Adrenal gland (tissue), 12 donors: ENCODE data around the gene ANKRD28. TPM values are rescaled to one million over a fixed set of nuclear protein-coding genes. Genes with fewer than 3 reads are reported as not detected.

Experiments used
- DNase-seq, 7 donors: peaks; one replicate each; pipeline ENCODE4 v3.0.0-alpha.2; 2019 to 2020
- H3K27ac ChIP-seq, 5 donors: fragments of 200-600 bp; sonication (generic) in 4 of 5; 1 replicate in 3 of 5; 2 replicates in 2 of 5; pipeline versions ENCODE4 v1.5.1 to v1.8.0; 2016 to 2020; ENCODE audit warnings: mild to moderate bottlenecking in 1 of 5
- H3K27me3 ChIP-seq: fragments of 200-600 bp; 2 replicates; pipeline ENCODE4 v1.8.0; 2021
- H3K36me3 ChIP-seq, 2 donors: fragments of 200-600 bp; replicated peaks in 1 of 2; 1 replicate in 1 of 2; 2 replicates in 1 of 2; pipeline versions ENCODE4 v1.5.1 to v1.8.0; 2018 to 2022
- H3K4me1 ChIP-seq, 2 donors: fragments of 200-600 bp; replicated peaks in 1 of 2; 1 replicate in 1 of 2; 2 replicates in 1 of 2; pipeline versions ENCODE4 v1.5.1 to v1.8.0; 2018 to 2021
- H3K4me3 ChIP-seq, 4 donors: fragments of 200-600 bp; sonication (generic) in 3 of 4; one replicate each; pipeline ENCODE4 v1.5.1; 2016 to 2018
- H3K9me3 ChIP-seq, 3 donors: fragments of 200-600 bp; sonication (generic) in 1 of 3; replicated peaks in 1 of 3; 1 replicate in 2 of 3; 2 replicates in 1 of 3; pipeline versions ENCODE4 v1.5.1 to v1.8.0; 2016 to 2021
- CTCF ChIP-seq, 6 experiments: fragments of 450-650 bp in 4 of 6; fragments of 200-600 bp in 2 of 6; sonication (generic) in 1 of 6; IDR thresholded peaks; 1 replicate in 5 of 6; 2 replicates in 1 of 6; pipeline versions ENCODE4 v1.5.1 to v1.8.0; 2016 to 2021; ENCODE audit warnings: antibody characterized with exemption in 6 of 6, mild to moderate bottlenecking in 2 of 6, moderate library complexity in 1 of 6
- POLR2A ChIP-seq, 2 donors: fragments of 450-650 bp; IDR thresholded peaks; one replicate each; pipeline ENCODE4 v1.6.1; 2017; ENCODE audit warnings: antibody characterized with exemption in 2 of 2, mild to moderate bottlenecking in 2 of 2, moderate library complexity in 1 of 2
- WGBS, 4 donors: extraction: QIAGEN DNeasy Blood & Tissue Kit in 2 of 4; methylation state at CpG; one replicate each; pipeline versions ENCODE4 v1.1.5 to v1.1.7; 2013 to 2017; 5-methylcytosine and 5-hydroxymethylcytosine counted together
- intact Hi-C, 2 donors: fragments of 100-400 bp; cut with DNase I; formaldehyde crosslinking; loops; one replicate each; pipeline versions ENCODE4 v1.14.1 to v1.15.0; 2022 to 2023
- polyA plus RNA-seq, 3 donors: library from polyadenylated mRNA; stranded (reverse); fragments of 200-250 nt in 2 of 3; fragments of 350-450 nt in 1 of 3; fragmentation: Illumina TruSeq in 1 of 3; extraction: RNeasy Lipid Tissue Mini Kit (QIAGEN cat#74804) in 1 of 3; gene quantifications; one replicate each; pipeline ENCODE4 v1.2.3, GENCODE V29; 2013 to 2014
- total RNA-seq, 9 donors: library from RNA; depleted of rRNA in 4 of 9; stranded (reverse); fragments of >200 nt in 4 of 9; fragments of 120-200 nt in 1 of 9; fragmentation: NEBNext Ultra II Directional in 1 of 9; extraction: Animal tissue kit (Norgen Biotek cat#: 25700) in 1 of 9; gene quantifications; one replicate each; pipeline versions ENCODE4 v1.1.0 to v1.2.4, GENCODE V29; 2013 to 2023
- donor health status: healthy with polysubstance abuse.
- donor health status: Bipolar disorder and iron deficiency.
- donor health status: DM: yes; HTN: yes; CAD: no.
- donor health status: DM: no; HTN: no; CAD: no.
- donor health status: DM: no; HTN: no; CAD: no.
- donor health status: DM: yes; HTN: yes; CAD: no.

The ANKRD28 gene
- total and polyA plus RNA-seq, 12 donors = 11.0 to 71.7 (median 34.5) TPM

DNA sequence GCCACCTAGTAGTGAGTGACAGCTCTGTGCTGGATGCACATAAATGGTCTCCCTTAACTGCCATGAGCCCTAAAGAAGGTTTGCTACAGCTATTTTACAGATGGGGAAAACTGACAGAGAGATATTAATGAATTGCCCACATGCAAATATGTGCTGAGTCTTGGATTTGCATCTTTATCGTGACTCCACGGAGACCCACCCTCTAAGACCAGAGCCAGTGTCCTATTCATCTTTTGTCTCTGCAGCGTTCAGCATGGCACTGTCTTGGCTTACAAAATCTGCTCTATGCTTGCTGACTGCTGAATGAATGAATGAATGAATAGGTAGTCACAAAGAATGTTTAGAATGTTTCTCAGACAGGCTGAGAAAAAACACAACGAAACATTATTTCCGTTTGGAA lies 147.9 kb downstream of the ANKRD28 start:
- Histone ChIP-seq H3K27me3 (no peaks in the 10 kb centered on the region), H3K9me3 (no peaks in the 10 kb centered on the region), H3K27ac (no peak overlapping the region), H3K4me1 (peaks cover 18 to 29% of the 10 kb centered on the region in 2 donors), H3K36me3 (no peaks in the 10 kb centered on the region), H3K4me3 (no peak overlapping the region)
- WGBS, 4 donors = 88 to 95% (median 93%) methylated on average over 5 of the region's 5 CpGs
- DNase-seq = no peak
- TF ChIP-seq CTCF (IDR thresholded peaks at IDR 0.05) (no peak), POLR2A (IDR thresholded peaks at IDR 0.05) (no peak)
- intact Hi-C loops = no loop called here

DNA sequence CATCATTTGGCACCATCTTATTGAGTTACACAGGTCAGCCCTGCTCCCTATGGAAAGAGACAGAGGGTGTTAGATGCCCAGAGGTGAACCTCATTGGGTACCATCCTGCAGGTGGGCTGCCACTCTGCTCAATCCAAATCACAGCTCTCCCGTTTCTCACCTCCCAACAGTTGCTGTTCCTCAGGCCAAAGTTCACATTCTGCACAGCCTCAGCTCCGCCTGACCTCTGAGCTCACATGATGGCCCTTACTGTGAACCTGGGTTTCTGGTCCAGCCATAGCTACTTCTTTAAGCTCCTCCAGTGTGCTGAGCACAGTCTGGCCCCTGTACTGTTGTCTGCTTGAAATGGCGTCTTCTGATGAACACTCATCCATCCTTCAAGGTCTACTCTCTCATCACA lies 148.4 kb downstream of the ANKRD28 start:
- peaks cover 18 to 29% of the 10 kb centered on the region in 2 donors for H3K4me1 ChIP-seq

DNA sequence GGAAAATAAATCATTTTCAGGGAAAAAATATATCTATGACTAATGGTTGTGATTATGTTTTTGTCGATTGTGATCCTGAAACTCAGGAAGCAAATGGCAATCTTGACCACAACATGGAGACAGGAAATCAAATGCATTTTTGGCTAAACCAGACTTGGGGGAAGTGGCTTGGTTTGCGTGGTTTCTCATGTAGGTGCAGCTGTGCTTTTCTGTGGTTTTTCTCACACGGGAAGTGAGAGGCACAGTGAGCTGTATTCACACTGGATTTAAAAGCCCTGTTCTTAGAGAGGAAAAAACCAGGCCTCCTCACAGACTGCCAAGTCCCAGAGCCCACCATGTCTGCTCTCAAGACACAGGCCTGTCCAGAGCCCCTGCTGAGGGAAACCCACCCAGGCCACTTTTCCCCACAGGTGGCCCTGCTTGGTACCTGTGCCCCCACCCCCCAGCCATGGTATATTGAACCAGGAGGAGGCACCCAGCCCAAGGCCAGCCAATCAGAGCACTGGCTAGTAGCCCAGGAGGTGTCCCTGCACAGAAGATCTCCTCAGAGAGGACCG lies 150.1 kb downstream of the ANKRD28 start:
- intact Hi-C loops = no loop called here
- Histone ChIP-seq H3K27me3 (no peaks in the 10 kb centered on the region), H3K27ac (peak overlapping the region; percentile 47 to 87 (median 71)), H3K9me3 (no peaks in the 10 kb centered on the region), H3K4me1 (peaks cover 18 to 29% of the 10 kb centered on the region in 2 donors), H3K4me3 (no peak overlapping the region), H3K36me3 (no peaks in the 10 kb centered on the region)
- WGBS, 4 donors = 33 to 45% (median 38%) methylated on average over 4 of the region's 4 CpGs
- peak in 2 of 7 donors; percentile 11 to 40 for DNase-seq
- TF ChIP-seq POLR2A (IDR thresholded peaks at IDR 0.05) (no peak), CTCF (IDR thresholded peaks at IDR 0.05) (no peak)

More for the DNA sequence above, 148.4 kb downstream of the ANKRD28 start:
- Histone ChIP-seq H3K4me3 (no peak overlapping the region), H3K9me3 (no peaks in the 10 kb centered on the region), H3K27ac (no peak overlapping the region), H3K36me3 (no peaks in the 10 kb centered on the region), H3K27me3 (no peaks in the 10 kb centered on the region)
- intact Hi-C loops = no loop called here
- WGBS, 4 donors = 93 to 100% (median 96%) methylated on average over 3 of the region's 3 CpGs
- TF ChIP-seq CTCF (IDR thresholded peaks at IDR 0.05) (no peak), POLR2A (IDR thresholded peaks at IDR 0.05) (no peak)
- no peak for DNase-seq

- peak overlapping the region; percentile 47 to 87 (median 71) for H3K27ac ChIP-seq
- WGBS, 4 donors = 45 to 52% (median 51%) methylated on average over 5 to 13 of the region's 13 CpGs
- peak; percentile 60 to 79 (median 76) for DNase-seq
- no peaks in the 10 kb centered on the region for H3K36me3 ChIP-seq
- intact Hi-C loops = no loop called here
- no peaks in the 10 kb centered on the region for H3K27me3 ChIP-seq
- TF ChIP-seq CTCF (IDR thresholded peaks at IDR 0.05) (no peak), POLR2A (IDR thresholded peaks at IDR 0.05) (no peak)
- peaks cover 18 to 29% of the 10 kb centered on the region in 2 donors for H3K4me1 ChIP-seq
- no peak overlapping the region for H3K4me3 ChIP-seq
- no peaks in the 10 kb centered on the region for H3K9me3 ChIP-seq
Measured at GRCh38 chr3:15646851-15647511, 150.8 kb downstream of the ANKRD28 start.
